NT2/D1 (cell line): ENCODE measurements around the gene SCN8A.

Experiments used
- SUZ12 ChIP-seq: IDR thresholded peaks from 2 replicates; pipeline ENCODE4 v1.6.1; 2011; ENCODE audit not compliant: insufficient read length, insufficient read depth; ENCODE audit errors: extremely low read depth
- ZNF274 ChIP-seq: IDR thresholded peaks from 2 replicates; pipeline ENCODE4 v1.6.1; 2011; ENCODE audit warnings: mild to moderate bottlenecking, low read depth, low read length

DNA sequence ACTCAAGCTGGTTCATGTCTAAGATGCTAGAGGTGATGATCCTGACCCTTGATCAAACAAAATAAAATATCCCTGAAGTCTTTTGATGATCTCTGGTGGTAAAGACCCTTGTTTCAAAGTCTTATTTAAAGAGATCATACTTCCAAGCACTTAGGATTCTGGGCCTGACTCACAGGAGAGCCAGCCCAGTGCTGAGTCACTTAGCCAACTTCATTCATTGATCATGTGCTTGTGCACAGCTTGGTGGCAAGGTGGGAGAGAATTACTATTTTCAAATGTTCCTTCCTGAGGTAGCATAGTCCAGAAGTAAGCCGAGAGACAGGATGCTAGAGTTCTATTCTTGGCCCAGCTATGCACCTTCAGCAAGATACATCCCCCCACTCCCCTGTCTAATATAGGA is 40.6 kb downstream of the SCN8A start:
- TF ChIP-seq ZNF274 = no peak
- TF ChIP-seq SUZ12 = no peak
